Tongue (tissue), 2 donors: ENCODE measurements around the gene RPS6KL1. TPM values are rescaled to one million over a fixed set of nuclear protein-coding genes. Genes with fewer than 3 reads are reported as not detected.

Experiments
- DNase-seq: peaks from one replicate; pipeline ENCODE4 v3.0.0-alpha.2; 2015
- total RNA-seq: library from RNA; depleted of rRNA; stranded (reverse); fragments of >200 nt; gene quantifications from one replicate; pipeline ENCODE4 v1.2.3, GENCODE V29; 2014

The RPS6KL1 gene
- total RNA-seq, 1 donor from 2014 or later: 12.6 TPM

DNA sequence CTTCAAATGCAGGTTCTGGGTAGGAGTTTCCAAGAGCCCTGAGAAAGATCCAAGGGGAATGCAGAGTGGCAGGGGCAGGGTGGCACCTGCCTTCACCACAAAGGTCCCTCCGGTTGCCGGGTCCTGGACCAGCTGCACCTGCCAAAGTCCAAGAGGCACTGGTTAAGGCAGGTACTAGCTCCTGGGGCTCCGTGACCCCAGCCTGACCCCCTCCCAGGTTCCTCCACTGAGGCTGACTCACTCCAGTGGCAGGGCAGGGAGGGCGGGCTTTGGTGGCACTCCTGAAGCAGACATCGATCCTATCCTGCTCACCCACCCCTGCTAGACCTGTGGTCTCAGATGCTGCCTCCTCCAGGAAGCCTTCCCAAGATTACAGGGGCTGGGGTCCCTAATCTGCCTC is 11.4 kb downstream of the RPS6KL1 start:
- DNase-seq: no peak

- no peak for DNase-seq
These were observed 11.8 kb downstream of the RPS6KL1 start for GRCh38 chr14:74911221-74911620.

GRCh38 chr14:74910556-74910955 is 12.5 kb downstream of the RPS6KL1 start:
- DNase-seq: no peak

DNA sequence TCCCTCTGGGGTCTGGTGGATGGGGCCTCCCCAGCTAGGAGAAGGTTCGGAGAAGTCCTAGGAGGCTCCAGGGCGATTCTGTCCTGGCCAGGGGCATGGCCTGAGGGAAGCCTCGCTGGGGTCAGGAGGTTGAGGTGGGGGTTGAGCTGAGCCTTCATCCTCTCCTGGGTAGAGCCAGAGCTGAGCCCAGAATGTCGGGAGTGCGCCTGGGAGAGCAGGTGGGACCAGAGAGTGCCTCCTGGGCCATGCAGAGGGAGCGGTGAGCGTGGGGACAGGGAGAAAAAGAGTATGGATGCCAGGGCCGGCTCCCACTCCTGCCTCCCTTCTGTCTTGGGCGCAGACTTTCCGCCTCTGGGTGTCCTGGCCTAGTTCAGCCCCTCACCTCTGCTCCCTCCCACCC is 13.1 kb downstream of the RPS6KL1 start:
- no peak for DNase-seq

DNA sequence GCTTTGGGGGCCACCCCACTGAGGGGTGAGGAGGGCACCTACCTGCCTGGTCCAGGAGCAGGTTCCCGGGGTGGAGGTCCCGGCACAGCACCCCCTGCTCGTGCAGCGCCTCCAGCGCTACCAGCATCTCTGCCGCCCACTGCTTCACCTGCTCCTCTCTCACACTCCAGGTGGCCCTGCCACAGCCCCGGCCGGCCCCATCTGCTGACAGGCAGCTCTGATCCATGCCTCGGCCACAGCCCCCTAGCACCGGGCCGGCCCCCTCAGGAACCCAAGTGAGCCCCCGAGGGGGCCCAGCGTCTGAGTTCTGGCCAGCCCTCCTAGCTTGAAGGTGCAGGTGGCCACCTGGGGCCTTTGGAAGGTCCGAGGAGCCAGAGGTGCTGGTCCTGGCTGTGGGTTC is 13.6 kb downstream of the RPS6KL1 start:
- no peak for DNase-seq

DNA sequence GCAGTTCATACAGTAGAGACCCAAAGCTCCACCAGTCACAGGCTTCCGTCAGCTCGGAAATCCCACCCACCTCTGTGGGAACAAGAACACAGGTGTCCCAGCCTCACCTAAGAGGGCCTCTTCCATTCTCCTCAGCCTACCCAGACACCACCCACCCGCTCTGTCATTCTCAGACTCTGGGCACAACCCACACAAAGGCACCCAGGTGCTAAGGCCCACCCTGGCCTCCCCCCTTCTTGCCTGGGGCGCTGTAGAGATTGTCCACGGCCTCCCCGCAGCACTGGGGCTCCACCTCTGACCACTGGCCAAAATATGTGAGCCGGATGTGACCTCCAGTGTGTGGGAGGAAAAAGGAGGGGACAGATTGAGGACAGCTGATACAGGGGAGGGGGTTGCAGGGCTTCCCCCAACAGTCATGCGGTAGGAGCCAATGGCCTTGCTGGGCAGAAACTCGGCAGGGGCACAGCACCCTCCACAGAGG is 14.2 kb downstream of the RPS6KL1 start:
- no peak for DNase-seq

GRCh38 chr14:74907744-74908143 is 15.3 kb downstream of the RPS6KL1 start:
- DNase-seq: no peak

GRCh38 chr14:74906925-74907521 is 16.0 kb downstream of the RPS6KL1 start:
- DNase-seq: peak; percentile 29

DNA sequence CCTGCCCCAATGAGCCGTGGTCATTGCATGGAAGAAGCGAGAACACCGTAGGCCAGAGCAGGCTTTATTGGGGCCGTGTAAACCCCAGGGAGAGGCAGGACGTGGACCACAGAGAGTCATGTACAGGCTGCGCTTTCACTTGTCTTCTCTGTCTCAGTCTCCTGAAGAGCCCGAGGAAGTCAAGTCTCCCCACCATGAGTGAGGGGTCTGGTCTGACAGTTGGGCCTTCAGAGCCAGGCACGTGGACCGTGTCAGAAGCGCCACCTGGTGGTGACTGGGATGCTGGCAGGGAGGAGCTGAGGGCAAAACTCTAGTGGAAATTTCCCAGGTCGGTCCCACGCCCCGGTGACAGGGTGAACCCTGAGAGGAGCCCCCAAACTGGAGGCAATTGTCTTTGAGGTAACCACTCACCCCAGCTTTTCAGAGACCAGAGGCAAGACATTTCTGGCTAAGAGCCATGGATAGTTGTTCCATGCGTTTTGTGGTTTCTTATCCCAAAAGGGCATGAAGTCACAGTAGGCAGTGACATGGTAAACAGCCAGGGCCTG is 17.4 kb downstream of the RPS6KL1 start:
- DNase-seq: peak; percentile 77

- no peak for DNase-seq
These were observed 18.2 kb downstream of the RPS6KL1 start for GRCh38 chr14:74904635-74905503.

DNA sequence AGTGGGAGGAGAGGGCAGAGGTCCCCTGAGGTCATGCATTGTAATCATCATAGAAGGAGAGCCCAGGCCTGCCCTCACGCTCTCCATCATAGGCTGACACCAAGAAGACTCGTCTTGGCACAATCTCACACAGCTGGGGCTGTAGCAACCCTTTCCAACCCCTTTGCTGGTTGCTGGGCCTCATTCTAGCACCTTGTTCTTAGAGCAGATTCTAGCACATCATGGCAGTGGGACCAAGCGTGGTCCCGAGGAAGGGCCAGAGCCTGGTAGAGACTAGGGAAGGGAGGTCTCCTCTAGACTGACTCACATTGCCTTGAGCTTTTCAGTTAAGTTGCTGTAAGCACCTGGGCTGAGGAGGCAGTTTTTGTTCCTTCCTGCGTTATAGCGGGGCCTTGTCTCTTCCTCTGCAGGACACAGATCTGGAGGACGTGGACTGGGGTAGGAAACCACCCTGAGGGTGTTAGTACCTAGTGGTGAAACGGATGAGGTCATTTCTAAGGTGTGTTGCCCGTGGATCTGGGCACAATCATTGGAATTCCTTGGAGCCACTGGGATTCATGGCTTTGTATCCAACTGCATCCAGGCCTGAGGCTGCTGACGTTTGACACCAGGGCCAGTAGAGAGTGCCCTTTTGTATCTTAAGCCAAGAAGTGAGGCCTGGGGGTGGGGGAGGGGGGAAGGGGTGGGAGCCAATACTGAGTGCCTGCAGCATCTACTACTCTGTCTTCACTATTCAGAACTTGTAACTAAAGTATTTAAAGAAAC is 19.9 kb downstream of the RPS6KL1 start:
- no peak for DNase-seq

DNA sequence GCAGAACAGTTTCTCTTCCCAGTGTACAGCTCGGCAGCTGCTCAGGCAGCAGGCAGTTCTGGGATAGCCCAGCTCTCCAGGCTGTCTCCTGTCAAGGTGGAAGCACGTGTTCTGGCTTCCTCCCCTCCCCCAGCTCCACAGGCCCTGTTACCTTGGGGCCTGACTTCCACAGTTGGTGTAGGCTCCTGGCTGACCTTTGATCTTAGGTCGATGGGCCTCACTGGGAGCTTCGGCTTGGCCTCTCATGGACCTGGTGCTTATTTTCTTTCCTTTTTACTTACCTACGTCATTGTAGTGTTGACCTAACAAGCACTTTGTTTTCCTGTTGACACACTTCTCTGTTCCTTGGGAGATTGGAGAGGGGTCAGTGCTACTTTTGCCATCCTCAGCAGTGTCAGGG is 24.4 kb downstream of the RPS6KL1 start:
- DNase-seq: no peak

- DNase-seq: no peak
These were observed 25.0 kb downstream of the RPS6KL1 start for GRCh38 chr14:74898083-74898482.

DNA sequence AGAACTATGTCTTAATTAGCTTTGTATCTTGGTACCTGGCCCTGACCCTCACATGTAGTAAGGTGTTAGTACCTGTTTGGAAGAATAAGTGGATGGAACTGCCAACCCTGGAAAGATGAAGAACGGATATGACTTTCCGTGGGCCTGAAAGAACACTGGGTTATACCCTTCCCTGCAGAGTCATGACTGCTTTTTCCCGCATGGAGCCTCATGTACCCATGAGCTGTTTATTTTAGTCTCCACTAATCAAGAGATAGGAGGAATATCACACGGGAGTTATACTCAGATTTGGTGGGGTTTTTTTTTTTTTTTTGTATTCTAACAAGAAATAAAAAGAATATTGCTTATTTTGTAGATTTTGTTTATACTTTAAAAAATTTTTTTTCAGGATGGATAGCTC is 25.4 kb downstream of the RPS6KL1 start:
- no peak for DNase-seq

- no peak for DNase-seq
These were observed 26.7 kb downstream of the RPS6KL1 start for GRCh38 chr14:74896400-74896799.

- DNase-seq: no peak
These were observed 29.4 kb downstream of the RPS6KL1 start for GRCh38 chr14:74893614-74894091.

GRCh38 chr14:74892745-74893144 is 30.3 kb downstream of the RPS6KL1 start:
- DNase-seq: no peak

GRCh38 chr14:74891870-74892269 is 31.2 kb downstream of the RPS6KL1 start:
- DNase-seq: no peak

- no peak for DNase-seq
These were observed 32.8 kb downstream of the RPS6KL1 start for GRCh38 chr14:74890262-74890661.

DNA sequence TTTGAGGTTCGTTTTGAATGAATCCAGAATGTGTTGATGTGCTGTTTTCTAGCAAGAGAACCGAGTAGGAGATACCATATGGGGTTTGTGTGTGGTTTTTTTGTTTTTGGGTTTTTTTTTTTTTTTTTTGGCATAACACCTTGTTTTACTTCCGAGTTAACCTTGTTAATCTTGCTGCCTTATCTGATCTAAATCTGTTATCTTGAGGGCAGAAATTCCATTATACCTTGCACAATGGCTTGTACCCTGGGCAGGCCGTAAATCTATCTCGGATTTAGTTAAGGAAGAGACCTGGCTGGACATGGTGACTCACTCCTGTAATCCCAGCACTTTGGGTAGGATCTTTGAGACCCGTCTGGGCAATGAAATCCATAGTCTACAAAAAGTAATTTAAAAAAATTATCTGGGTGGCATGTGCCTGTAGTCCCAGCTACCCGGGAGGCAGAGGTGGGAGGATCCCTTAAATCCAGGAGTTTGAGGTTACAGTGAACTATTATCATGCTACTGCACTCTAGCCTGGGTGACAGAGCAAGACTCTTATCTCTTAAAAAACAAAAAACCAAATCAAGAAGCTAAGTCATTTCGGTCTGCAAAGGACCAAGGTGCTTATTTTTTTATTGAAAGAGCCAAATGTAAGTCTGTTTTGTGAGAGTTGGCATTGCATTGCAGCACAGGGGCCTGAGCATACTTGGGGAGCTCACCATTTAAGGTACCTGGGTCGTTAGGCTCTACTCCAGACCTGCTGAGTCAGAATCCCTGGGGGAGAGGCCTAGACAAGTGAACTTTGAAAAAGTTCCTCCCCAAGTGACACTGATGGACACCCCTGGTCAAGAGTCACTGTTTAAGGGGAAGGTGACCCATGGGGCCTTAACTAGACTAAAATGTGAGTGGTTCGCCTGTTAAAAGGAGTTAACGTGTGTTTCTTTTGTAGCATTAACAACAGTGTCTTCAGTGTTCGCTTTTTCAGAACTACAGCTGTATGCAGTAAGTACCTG is 34.6 kb downstream of the RPS6KL1 start:
- DNase-seq: no peak

GRCh38 chr14:74886001-74886400 is 37.1 kb downstream of the RPS6KL1 start:
- DNase-seq: peak; percentile 24
